ENCODE measurements around the gene PUS1. TPM values are rescaled to one million over a fixed set of nuclear protein-coding genes. Genes with fewer than 3 reads are reported as not detected.
A peak's percentile ranks its signal among the peaks of the same experiment; 100 is the strongest.

Gene PUS1
- total and polyA plus RNA-seq, 2 donors from 2014 or later: 16.1 to 28.8 TPM

DNA sequence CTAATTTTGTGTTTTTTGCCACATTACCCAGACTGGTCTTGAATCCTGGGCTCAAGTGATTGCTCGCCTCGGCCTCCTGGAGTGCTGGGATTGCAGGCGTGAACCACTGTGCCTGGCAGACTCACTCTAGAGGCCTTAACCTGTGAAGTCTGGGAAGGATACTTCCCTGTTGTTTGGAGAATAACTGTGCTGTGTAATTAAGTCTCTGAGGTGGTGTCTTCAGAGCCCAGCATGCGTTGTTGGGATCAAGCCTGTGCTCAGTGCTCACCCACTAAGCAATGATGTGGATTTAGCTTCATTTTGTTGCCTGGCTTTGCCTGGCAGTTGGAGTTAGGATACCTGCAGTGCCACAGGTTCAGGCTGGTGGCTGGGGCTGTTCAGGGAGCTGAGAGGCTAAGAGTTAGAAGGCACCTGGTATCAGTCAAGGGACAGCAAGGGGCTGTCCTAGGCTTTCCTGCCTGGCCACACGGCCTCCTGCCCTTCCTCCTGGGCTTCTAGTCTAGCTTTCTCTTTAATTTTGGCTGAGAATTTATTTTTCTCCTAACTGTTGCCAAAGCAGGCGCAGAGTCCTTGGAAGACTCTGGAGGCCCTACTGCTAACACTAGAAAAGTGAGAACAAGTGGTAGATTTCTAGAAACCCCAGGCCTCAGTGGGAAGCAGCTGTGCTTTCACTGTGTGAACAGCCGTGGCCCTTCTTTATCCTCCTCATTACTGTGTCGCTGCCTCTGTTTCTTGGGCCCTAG lies 59.1 kb downstream of the PUS1 start:
- H3K27me3 ChIP-seq (ENCODE audit: control insufficient read depth, insufficient read depth, low read length): no peaks in the 10 kb centered on the region
- peaks cover 2 to 49% (median 35%) of the 10 kb centered on the region in 3 donors for H3K36me3 ChIP-seq (ENCODE audit: control insufficient read depth in 2 of 3, insufficient read depth in 3 of 3, low read length in 3 of 3)
- FAIRE-seq (no peak), DNase-seq (no peak)
- intact Hi-C loops (cut with DNase I): no loop called here
- no peaks in the 10 kb centered on the region for H3K4me1 ChIP-seq (ENCODE audit: control insufficient read depth in 2 of 3, insufficient read depth in 2 of 3, low read depth in 1 of 3, low read length in 3 of 3)
- TF ChIP-seq, protein P1, sequence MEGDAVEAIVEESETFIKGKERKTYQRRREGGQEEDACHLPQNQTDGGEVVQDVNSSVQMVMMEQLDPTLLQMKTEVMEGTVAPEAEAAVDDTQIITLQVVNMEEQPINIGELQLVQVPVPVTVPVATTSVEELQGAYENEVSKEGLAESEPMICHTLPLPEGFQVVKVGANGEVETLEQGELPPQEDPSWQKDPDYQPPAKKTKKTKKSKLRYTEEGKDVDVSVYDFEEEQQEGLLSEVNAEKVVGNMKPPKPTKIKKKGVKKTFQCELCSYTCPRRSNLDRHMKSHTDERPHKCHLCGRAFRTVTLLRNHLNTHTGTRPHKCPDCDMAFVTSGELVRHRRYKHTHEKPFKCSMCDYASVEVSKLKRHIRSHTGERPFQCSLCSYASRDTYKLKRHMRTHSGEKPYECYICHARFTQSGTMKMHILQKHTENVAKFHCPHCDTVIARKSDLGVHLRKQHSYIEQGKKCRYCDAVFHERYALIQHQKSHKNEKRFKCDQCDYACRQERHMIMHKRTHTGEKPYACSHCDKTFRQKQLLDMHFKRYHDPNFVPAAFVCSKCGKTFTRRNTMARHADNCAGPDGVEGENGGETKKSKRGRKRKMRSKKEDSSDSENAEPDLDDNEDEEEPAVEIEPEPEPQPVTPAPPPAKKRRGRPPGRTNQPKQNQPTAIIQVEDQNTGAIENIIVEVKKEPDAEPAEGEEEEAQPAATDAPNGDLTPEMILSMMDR (IDR thresholded peaks at IDR 0.05; ENCODE audit: borderline replicate concordance, extremely low read depth, insufficient read depth): no peak
- H3K4me3 ChIP-seq (ENCODE audit: low read length in 3 of 3): no peak overlapping the region
- H3K9ac ChIP-seq (ENCODE audit: low read length in 3 of 3): peak overlapping the region in 1 of 3 donors; percentile 7
- H3K9me3 ChIP-seq (ENCODE audit: control insufficient read depth in 2 of 3, insufficient read depth in 1 of 3, low read length in 3 of 3): no peaks in the 10 kb centered on the region
- no peak overlapping the region for H3K27ac ChIP-seq (ENCODE audit: low read depth in 2 of 2, low read length in 2 of 2)

DNA sequence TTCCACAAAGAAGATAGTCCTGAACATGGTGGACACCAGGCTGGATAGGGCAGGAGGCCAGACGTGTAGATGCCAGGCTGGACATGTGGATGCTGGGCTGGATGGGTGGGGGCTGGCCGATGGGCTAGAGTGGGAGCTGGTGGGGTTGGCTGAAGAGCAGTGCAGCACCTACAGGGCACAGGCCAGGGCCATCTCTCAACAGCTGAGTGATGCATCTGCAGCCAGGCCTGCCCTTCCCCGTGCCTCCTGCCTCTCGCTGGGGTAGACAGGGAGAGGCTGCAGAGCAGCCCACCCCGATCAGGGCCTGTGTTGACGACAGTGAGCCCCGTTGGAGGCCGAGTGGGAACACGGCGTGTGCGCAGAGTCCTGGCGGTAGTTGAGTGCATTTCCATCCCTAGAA lies 59.9 kb downstream of the PUS1 start:
- no peak for DNase-seq
- TF ChIP-seq, protein P1 (IDR thresholded peaks at IDR 0.05; ENCODE audit: borderline replicate concordance, extremely low read depth, insufficient read depth): no peak
- no peaks in the 10 kb centered on the region for H3K27me3 ChIP-seq (ENCODE audit: control insufficient read depth, insufficient read depth, low read length)

DNA sequence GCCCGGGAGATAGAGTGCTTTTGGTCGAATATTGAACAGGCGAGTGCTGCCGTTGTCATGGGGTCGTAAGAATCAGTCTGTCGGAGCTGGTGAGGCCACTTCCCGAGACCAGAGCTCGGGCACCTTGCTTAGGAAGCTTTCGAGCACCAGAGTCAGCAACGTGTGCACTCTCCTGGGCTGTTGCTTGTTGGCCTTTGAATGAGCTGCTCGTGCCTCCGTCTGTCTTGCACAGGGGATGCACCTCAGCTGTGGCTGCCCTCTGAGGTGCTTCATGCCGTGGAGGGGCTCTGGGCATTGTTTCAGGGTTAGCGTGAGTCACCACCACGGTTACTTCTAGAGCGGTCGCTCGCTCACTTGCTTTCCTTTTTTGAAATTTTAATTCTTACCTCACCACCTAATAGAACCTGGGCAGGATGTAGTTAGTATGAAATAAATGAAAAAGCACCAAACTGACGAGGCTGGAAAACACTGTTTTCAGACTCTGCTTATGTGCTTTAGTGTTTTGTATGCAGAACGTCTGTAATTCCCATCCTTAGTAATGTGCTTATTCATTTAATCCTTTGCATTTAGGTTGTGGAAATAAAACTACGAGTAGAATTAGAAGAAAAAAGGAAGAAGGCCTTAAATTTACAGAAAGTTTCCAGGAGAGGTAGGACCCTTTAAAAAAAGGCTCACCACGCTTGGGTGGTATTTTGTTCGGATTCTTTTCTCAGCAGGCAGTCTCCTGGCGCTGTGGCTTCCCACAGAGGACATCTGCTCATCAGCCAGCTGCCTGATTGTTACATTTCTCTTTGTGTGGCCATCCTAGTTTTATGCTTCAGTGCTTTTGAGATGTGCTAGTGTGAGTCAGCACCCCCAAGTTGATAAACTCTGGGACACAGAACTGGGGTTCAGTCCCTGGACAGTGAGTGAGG lies 61.2 kb downstream of the PUS1 start:
- intact Hi-C loops (cut with DNase I): no loop called here
- Histone ChIP-seq H3K9ac (ENCODE audit: low read length in 3 of 3) (no peak overlapping the region), H3K4me1 (ENCODE audit: control insufficient read depth in 2 of 3, insufficient read depth in 2 of 3, low read depth in 1 of 3, low read length in 3 of 3) (no peaks in the 10 kb centered on the region), H3K36me3 (ENCODE audit: control insufficient read depth in 2 of 3, insufficient read depth in 3 of 3, low read length in 3 of 3) (peaks cover 2 to 55% (median 52%) of the 10 kb centered on the region in 3 donors), H3K9me3 (ENCODE audit: control insufficient read depth in 2 of 3, insufficient read depth in 1 of 3, low read length in 3 of 3) (no peaks in the 10 kb centered on the region), H3K27me3 (ENCODE audit: control insufficient read depth, insufficient read depth, low read length) (no peaks in the 10 kb centered on the region), H3K27ac (ENCODE audit: low read depth in 2 of 2, low read length in 2 of 2) (no peak overlapping the region), H3K4me3 (ENCODE audit: low read length in 3 of 3) (no peak overlapping the region)
- TF ChIP-seq, protein P1 (IDR thresholded peaks at IDR 0.05; ENCODE audit: borderline replicate concordance, extremely low read depth, insufficient read depth): no peak
- no peak for DNase-seq
- FAIRE-seq: no peak

More for the DNA sequence above, 59.9 kb downstream of the PUS1 start:
- Histone ChIP-seq H3K27ac (ENCODE audit: low read depth in 2 of 2, low read length in 2 of 2) (no peak overlapping the region), H3K9me3 (ENCODE audit: control insufficient read depth in 2 of 3, insufficient read depth in 1 of 3, low read length in 3 of 3) (no peaks in the 10 kb centered on the region), H3K4me3 (ENCODE audit: low read length in 3 of 3) (no peak overlapping the region), H3K36me3 (ENCODE audit: control insufficient read depth in 2 of 3, insufficient read depth in 3 of 3, low read length in 3 of 3) (peaks cover 2 to 55% (median 41%) of the 10 kb centered on the region in 3 donors), H3K4me1 (ENCODE audit: control insufficient read depth in 2 of 3, insufficient read depth in 2 of 3, low read depth in 1 of 3, low read length in 3 of 3) (no peaks in the 10 kb centered on the region), H3K9ac (ENCODE audit: low read length in 3 of 3) (no peak overlapping the region)
- no peak for FAIRE-seq
- intact Hi-C loops (cut with DNase I): no loop called here

Data from kidney (tissue), 14 donors.